Measurements from ENCODE around the gene GAS5. TPM values are rescaled to one million over a fixed set of nuclear protein-coding genes. Genes with fewer than 3 reads are reported as not detected.

GAS5 gene
- total RNA-seq (2021; ENCODE audit: unreplicated experiment) (798 TPM), Bru-seq, nascent RNA (percentile 100 among the genes with signal in this experiment), BruChase-seq, experiment 1, labeled RNA remaining after a 6-hour chase (percentile 99 among the genes with signal in this experiment), BruChase-seq, experiment 2, labeled RNA remaining after a 2-hour chase (percentile 100 among the genes with signal in this experiment)
- 1,128 and 1,575 TPM in 2 replicates for polyA plus RNA-seq (2012)
- long read RNA-seq, transcript GAS5-221 (12 exons, 632 nt): major isoform, 71 of 268 reads
- long read RNA-seq, transcript GAS5-201 (10 exons, 979 nt): minor isoform, 8 of 268 reads
- long read RNA-seq, partial matches to known transcripts: 24 of 268 reads
- long read RNA-seq, other reads (novel, unspliced or antisense): 151 of 268 reads

- H3K4me3 ChIP-seq (replicated peaks in 1 of 2; ENCODE audit: low read depth in 1 of 2, low read length in 2 of 2): peak within 1 kb of the TSS; percentile 69 to 94
- no peaks in the 10 kb centered on the region for H3K27me3 ChIP-seq (ENCODE audit: insufficient read depth, low read length)
- H3K4me2 ChIP-seq (ENCODE audit: low read length): peak within 1 kb of the TSS; percentile 95
- H3K4me1 ChIP-seq (ENCODE audit: control insufficient read depth in 1 of 2, insufficient read depth in 2 of 2, low read length in 2 of 2): peaks cover 11 to 40% of the 10 kb centered on the region in 2 experiments; a peak in 3 of 4 replicates
- RAD21 ChIA-PET (ENCODE audit: low non-redundant PET in 1 of 2, low total read pairs in 2 of 2, uncharacterized antibody in 2 of 2, unreplicated experiment in 2 of 2): no interaction called here
- no peaks in the 10 kb centered on the region for H3K9me2 ChIP-seq (ENCODE audit: insufficient read depth)
- ATAC-seq (peak; percentile 85), DNase-seq (ENCODE audit: low read depth, low spot score) (peak; percentile 99)
- no TSS peak for BruUV-seq (replicated peaks)
- H4K20me1 ChIP-seq (ENCODE audit: insufficient read depth): peaks cover 38% of the 10 kb centered on the region; the same call in 1 of the 2 replicates
- peak within 1 kb of the TSS; percentile 94 for H3K9ac ChIP-seq (ENCODE audit: low read length)
- POLR2A ChIA-PET: interaction anchor here (0.6 to 1.9 kb wide), 9 partner anchors 8 to 1131 kb away, joined by 3 to 11 read pairs (median 4); partner anchors contain the start of gene RC3H1
- peak within 1 kb of the TSS; percentile 91 for H3K27ac ChIP-seq (ENCODE audit: low read depth, low read length)
- H3K36me3 ChIP-seq (ENCODE audit: control insufficient read depth in 1 of 2, insufficient read depth in 2 of 2, low read length in 2 of 2): peaks cover 33 to 43% of the 10 kb centered on the region in 2 experiments
- CTCF ChIA-PET: no interaction called here
- peak within 1 kb of the TSS; percentile 69 for H2AFZ ChIP-seq (ENCODE audit: low read depth, low read length, poor library complexity, severe bottlenecking)
- H3K79me2 ChIP-seq (ENCODE audit: insufficient read depth, low read length): peaks cover 38% of the 10 kb centered on the region
- intact Hi-C loops (cut with micrococcal nuclease): loop anchor here (2.0 to 10.0 kb wide), 2 partner anchors 207 to 347 kb away; no protein-coding TSS in a partner anchor
- H3K9me3 ChIP-seq (ENCODE audit: control insufficient read depth in 1 of 2, insufficient read depth in 1 of 2, low read depth in 1 of 2, low read length in 2 of 2): no peaks in the 10 kb centered on the region
- TF ChIP-seq RAD21 (IDR thresholded peaks at IDR 0.05; ENCODE audit: low read depth) (no peak), SIN3A (IDR thresholded peaks at IDR 0.05; ENCODE audit: low read depth) (peak; percentile 99), YY1 (IDR thresholded peaks at IDR 0.05; ENCODE audit: extremely low read depth, insufficient replicate concordance, low read depth, low read length) (peak; percentile 91), ELF1 (IDR thresholded peaks at IDR 0.05; ENCODE audit: borderline replicate concordance, low read depth) (no peak), ZNF274 (IDR thresholded peaks at IDR 0.05; ENCODE audit: low read depth, low read length) (no peak), MAX (IDR thresholded peaks at IDR 0.05) (peak; percentile 93), SP1 (IDR thresholded peaks at IDR 0.05; ENCODE audit: low read depth) (no peak; the same call in none of the 2 replicates), ZBTB33 (IDR thresholded peaks at IDR 0.05; ENCODE audit: extremely low read depth, insufficient replicate concordance, low read length) (peak; percentile 42), CTCF (IDR thresholded peaks at IDR 0.05 in 2 of 3, conservative IDR thresholded peaks at IDR 0.05 in 1 of 3; ENCODE audit: borderline replicate concordance in 1 of 3, insufficient read depth in 1 of 3, low read depth in 2 of 3, low read length in 2 of 3) (no peak), SRF (IDR thresholded peaks at IDR 0.05; ENCODE audit: low read depth) (peak; percentile 65; the same call in 1 of the 2 replicates), TCF7L2 (IDR thresholded peaks at IDR 0.05; ENCODE audit: borderline replicate concordance, extremely low read depth, insufficient read depth, insufficient read length) (no peak), POLR2AphosphoS5 (IDR thresholded peaks at IDR 0.05; ENCODE audit: low read depth, low read length) (peak; percentile 100), POLR2A (IDR thresholded peaks at IDR 0.05; ENCODE audit: borderline replicate concordance, extremely low read depth, insufficient read depth, insufficient read length) (peak; percentile 100), JUND (IDR thresholded peaks at IDR 0.05) (no peak; the same call in 1 of the 2 replicates), EZH2 (IDR thresholded peaks at IDR 0.05) (no peak), CEBPB (IDR thresholded peaks at IDR 0.05; ENCODE audit: low read depth) (no peak; the same call in 1 of the 2 replicates), FOSL1 (IDR thresholded peaks at IDR 0.05; ENCODE audit: low read depth) (no peak), EZH2phosphoT487 (IDR thresholded peaks at IDR 0.05; ENCODE audit: borderline replicate concordance) (no peak), CBX3 (IDR thresholded peaks at IDR 0.05; ENCODE audit: low read depth) (peak; percentile 65; the same call in 1 of the 2 replicates), EGR1 (IDR thresholded peaks at IDR 0.05; ENCODE audit: low read depth) (no peak), ZFX (IDR thresholded peaks at IDR 0.05) (peak; percentile 53; the same call in 1 of the 2 replicates)
Observed at GRCh38 chr1:173867753-173868265, at the start of gene GAS5. Gene GAS5, minus strand, starts transcription at chr1:173867989.

Data from HCT116 (cell line).